HG02623 (cell line): ENCODE results near the gene ATP6V1G1.
"Not testable (repeated sequence)": the region's sequence is repeated elsewhere in the genome, so short reads cannot be mapped to it uniquely, and the experiment has no call there.

Experiments
- ATAC-seq: cut with Tn5 transposase; IDR thresholded peaks from one replicate; pipeline ENCODE4 v1.9.1; 2021; ENCODE audit warnings: moderate library complexity; ENCODE audit not compliant: unreplicated experiment

Gene ATP6V1G1

GRCh38 chr9:114576779-114577178 is 10.8 kb upstream of the ATP6V1G1 start:
- ATAC-seq, result not testable (repeated sequence)

- not testable (repeated sequence) for ATAC-seq
Observed at GRCh38 chr9:114578134-114578533, 9.4 kb upstream of the ATP6V1G1 start.

DNA sequence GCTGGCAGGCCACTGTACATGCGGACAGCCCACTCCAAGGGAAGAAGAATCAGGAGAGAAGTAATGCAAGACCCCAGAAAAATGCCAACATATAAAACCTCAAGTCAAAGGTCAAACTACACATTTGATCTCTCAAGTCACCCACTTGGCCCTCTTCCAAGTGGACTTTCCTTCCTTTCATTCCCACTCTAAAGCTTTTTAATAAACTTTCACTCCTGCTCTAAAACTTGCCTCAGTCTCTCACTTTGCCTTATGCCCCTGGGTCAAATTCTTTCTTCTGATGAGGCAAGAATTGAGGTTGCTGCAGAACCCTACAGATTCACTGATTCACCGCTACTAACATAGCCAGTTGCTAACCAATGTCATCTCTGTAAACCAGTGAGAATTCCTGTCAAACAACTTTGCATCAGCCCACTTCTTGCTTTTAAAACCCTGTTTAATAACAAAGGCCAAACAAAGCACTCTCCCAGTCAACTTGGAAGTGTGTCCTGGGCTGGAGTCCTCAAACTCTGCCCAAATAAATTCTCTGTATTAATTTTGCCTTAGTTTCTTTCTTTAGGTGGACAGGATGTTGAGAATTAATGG is 6.9 kb upstream of the ATP6V1G1 start:
- no peak for ATAC-seq

DNA sequence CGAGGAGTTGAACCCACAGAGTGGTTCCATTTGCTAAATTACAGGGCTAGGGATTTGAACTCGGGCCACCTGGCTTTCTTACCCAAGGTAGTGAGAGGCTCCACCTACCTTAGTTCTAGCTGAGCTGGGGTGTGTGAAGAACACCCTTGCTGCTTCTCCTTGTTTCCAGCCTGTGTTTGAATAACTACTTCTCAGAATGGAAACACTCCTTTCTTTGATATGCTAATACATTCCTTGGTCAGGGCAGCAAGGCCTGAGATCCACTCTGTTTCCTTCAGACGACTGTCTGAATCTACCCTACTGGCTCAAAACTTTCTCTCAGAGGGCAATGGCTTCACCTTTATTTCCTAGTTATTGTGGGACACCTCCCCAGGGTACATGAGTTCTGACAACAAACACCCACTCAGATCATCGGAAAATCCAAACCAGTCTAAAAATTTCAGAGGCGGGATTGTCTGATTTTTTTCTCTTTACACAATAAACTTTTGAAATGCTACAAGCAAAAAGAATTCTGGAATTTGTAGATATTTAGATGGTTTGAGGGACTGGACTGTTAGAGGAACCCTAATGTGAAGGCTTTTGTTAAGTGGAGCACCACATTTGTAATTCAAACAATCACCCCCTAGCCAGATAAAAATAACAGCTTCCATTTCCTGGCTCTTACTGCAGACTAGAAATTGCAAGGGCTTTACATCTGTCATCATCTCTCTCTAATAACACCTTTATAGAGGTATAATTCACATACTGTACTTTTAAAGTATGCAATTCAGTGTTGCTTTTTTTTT is 4.0 kb upstream of the ATP6V1G1 start:
- ATAC-seq, result no peak

DNA sequence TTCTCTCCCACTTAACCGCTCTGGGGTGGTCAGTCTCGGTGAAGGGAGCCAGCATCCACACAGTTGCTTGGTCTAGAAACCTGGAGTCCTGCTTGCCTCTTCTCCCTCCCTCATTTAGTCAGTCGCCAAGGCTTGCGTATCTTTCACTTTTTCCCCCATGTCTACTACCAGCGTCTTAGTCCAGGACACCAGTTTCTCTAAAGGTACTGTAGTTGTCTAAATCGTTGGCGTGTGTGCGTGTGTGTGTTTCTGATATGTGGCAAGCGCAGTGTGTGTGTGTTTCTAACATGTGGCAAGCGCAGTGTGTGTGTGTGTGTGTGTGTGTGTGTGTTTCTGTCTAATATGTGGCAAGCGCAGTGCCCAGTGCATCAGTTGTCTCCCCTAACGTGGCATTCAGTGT is 641 bp downstream of the ATP6V1G1 start:
- no peak for ATAC-seq

- ATAC-seq, result no peak
Observed at GRCh38 chr9:114588651-114589526, 1.3 kb downstream of the ATP6V1G1 start.

DNA sequence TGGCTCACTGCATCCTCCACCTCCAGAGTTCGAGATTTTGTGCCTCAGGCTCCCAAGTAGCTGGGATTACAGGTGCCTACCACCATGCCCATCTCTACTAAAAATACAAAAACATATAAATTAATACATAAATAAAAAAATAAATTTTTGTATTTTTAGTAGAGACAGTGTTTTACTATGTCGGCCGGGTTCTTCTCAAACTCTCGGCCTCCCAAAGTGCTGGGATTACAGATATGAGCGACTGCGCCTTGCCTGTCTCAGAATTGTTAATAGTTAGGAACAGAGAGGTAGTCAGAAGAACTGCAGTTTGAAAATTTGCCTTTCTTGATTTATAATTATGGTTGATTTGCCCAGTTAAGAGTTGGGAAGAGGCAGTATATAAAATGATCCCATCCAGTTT is 2.8 kb downstream of the ATP6V1G1 start:
- no peak for ATAC-seq

DNA sequence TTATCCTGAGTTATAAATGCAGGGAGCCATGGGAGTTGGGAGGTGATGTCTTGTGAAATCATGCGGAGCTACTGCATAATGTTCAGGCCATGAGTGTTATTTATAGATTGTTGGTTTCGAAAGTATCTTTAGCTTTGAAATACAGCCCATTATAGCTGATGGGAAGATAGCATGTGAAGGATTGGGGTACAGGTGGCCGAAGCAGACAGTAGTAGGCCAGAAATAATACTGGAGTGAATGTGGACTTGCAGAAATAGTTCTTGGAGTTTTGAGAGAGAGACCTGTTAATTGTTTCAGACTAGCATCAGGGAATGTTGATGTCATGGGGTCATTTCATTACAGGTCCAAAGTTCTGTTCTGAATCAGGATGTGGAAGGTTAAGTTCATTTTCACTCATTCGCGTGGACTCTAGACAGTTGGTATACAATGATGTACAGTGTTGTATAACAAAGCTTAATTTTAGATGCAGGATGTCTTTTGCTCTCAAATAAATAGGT is 3.8 kb downstream of the ATP6V1G1 start:
- no peak for ATAC-seq

DNA sequence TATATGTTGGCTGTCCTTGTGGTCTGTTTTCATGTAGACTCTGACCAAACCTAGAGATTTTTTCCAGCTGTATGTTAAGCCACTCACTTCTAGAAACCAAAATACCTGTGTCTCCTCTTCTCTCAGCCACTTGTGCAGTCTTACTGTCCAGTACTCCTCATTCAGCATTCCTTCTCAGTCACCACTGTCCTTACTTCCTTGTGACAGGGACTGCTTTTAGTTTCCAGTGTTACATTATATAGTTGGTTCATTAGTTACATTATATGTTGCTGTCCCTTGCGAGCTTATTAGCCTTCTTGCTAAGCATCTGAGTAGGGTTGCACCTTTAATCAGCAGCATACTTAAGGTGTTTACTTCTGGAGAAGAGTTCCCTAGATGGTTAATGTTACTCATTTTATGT is 4.3 kb downstream of the ATP6V1G1 start:
- no peak for ATAC-seq

DNA sequence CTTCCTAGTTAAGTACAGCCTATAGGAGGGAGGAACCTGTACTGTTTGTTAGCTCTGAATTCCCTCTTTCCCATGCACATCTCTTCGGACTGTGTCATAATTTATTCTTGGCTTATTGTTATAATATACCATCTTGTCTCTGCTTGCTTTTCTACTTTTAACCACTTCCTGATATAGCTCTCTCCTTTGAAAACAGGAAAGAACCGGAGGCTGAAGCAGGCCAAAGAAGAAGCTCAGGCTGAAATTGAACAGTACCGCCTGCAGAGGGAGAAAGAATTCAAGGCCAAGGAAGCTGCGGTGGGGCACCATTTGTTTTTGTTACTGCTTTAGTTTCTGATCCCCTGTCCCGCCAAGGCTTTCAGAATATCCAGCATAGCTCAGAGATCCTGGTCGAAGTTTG is 4.8 kb downstream of the ATP6V1G1 start:
- no peak for ATAC-seq

DNA sequence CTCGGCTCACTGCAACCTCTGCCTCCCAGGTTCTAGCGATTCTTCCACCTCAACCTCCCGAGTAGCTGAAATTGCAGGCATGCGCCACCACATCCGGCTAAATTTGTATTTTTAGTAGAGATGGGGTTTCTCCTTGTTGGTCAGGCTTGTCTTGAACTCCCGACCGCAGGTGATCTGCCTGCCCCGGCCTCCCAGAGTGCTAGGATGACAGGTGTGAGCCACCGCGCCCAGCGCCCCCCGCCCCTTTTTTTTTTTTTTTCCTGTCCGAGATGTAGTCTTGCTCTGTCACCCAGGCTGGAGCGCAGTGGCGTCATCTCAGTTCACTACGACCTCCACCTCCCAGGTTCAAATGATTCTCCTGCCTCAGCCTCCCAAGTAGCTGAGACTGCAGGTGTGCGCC is 6.6 kb downstream of the ATP6V1G1 start:
- ATAC-seq, result no peak

- not testable (repeated sequence) for ATAC-seq
Observed at GRCh38 chr9:114600502-114601248, 13.1 kb downstream of the ATP6V1G1 start.

- not testable (repeated sequence) for ATAC-seq
Observed at GRCh38 chr9:114601787-114602186, 14.2 kb downstream of the ATP6V1G1 start.

DNA sequence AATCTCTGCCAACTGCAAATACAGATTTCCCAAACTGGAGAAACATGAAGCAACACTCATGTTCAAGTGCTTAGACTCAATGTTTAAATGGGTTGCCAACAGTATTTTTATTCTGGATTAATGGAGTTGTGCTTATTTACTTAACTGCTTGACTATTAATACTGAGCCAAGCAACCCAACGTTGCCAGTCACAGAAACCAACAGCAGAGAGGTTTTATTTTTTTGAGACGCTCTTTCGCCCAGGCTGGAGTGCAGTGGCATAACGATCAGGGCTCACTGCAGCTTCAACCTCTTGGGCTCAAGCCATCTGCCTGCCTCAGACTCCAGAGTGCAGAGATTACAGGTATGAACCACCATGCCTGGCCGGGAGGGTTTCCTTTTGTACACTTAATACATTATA is 15.1 kb downstream of the ATP6V1G1 start:
- no peak for ATAC-seq

DNA sequence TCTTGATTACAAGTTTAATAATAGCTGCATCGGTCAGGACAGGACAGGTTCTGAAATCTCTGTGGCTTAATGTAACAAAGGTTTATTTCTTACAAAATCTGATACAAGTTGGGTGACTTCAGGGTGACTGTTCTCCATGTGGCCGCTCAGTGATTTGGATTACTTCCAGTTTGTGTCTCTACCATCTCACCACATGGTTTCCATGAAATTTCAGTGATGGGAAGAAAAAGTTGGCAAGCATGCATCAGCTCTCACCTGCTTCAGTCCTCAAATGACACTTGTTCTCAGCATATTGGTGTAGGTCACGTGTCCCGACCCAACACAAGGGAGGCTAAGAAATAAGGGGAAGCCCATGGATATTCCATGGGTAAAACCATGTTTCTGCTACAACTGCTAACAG is 15.7 kb downstream of the ATP6V1G1 start:
- ATAC-seq, result no peak

GRCh38 chr9:114604989-114605388 is 17.4 kb downstream of the ATP6V1G1 start:
- no peak for ATAC-seq

- ATAC-seq, result no peak
Observed at GRCh38 chr9:114606068-114606467, 18.5 kb downstream of the ATP6V1G1 start.

DNA sequence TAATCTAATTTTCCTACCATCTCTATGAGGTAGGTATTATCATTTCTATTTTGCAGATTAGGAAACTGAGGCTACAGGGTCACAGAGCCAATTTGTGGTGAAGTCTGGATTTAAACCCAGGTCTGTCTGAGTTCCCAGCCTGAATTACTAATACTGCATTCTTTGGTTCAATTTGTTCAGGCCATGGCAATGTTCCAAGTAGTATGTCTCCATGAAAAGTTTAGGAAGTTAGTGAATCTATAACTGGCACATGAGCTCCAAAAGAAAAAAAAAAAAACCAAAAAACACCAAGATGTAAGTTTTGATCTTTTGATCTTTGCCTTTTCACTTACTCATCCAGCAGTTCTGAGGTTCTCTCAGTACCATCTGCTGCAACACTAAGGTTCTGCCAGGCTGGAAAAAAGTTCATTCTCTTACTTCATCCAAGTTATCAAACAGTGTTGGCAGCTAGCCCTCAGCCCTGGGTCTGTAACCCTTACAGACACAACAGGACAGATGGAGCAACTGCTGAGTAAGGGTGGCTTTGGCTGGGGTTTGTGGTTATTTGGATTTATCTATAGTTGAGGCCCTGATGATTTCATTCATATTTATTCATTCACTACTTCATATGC is 19.1 kb downstream of the ATP6V1G1 start:
- no peak for ATAC-seq

DNA sequence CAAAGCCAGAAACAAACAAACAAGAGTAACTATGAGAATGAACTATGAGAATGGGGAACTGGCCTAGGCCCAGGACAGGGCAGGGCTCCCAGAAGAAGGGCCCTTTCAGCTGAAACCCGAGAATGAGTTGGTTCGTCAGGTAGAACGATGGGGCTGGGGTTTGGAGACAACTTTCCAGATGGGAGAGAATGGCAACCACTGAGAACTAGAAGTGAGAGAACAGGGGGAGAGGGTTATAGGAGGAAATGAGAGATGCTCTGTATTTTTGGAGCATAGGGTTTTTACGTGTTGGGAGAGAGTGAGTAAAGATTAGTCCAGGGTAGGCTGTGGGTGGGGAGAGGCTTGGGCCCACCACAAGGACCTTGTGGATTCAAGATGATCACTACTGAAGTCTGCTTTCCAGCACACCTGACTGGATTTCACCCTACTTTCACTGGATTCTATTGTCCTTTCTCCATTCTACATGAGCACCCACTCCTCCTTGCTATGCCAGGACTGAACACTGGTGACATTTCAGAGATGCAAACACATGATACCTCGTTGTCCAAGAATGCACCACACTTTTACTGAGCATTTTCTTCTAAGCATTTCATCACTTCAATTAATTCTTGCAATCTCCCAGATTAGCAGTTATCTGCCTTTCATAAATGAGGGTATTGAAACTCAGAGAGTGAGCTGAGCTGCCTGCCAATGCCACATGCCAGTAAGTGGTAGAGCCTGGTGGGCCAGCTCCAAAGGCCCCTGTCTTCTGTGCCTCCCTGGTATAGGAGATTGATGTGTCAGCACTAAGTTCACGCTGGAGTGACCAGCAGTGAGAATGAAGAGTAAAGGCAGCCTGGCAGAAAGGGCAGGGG is 20.3 kb downstream of the ATP6V1G1 start:
- ATAC-seq, result peak; percentile 39

DNA sequence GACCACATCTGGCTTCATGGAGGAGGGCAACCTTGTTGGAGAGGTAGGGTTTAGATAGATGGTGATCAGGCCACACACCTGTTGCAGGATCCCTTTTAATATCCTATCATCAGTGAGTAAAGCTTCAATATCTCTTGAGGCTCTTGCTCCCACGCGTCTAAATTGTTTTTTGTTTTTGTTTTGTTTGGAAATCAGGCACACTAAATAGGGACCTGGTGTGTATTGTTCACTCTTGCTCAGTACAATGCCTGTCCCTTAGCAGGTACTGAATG is 20.9 kb downstream of the ATP6V1G1 start:
- ATAC-seq, result no peak
